ENCODE measurements around the gene ILKAP. TPM values are rescaled to one million over a fixed set of nuclear protein-coding genes. Genes with fewer than 3 reads are reported as not detected.
A peak's percentile ranks its signal among the peaks of the same experiment; 100 is the strongest.

Gene ILKAP
- total RNA-seq, 1 experiment from 2014 or later: 55.4 TPM

GRCh38 chr2:238240757-238241711, 37.5 kb upstream of the ILKAP start:
- peak; percentile 73 for DNase-seq
- intact Hi-C loops (cut with micrococcal nuclease; ENCODE audit: unreplicated experiment): no loop called here
- CTCF ChIA-PET: no interaction called here
- Mint-ChIP-seq H3K27me3 (ENCODE audit: unreplicated experiment) (peaks cover 21% of the 10 kb centered on the region), H3K9me3 (ENCODE audit: low read depth, unreplicated experiment) (no peaks in the 10 kb centered on the region), H3K36me3 (ENCODE audit: insufficient read depth, unreplicated experiment) (peaks cover 19% of the 10 kb centered on the region), H3K4me3 (ENCODE audit: low read depth, unreplicated experiment) (peak overlapping the region; percentile 83), H3K27ac (ENCODE audit: unreplicated experiment) (peak overlapping the region; percentile 0), H3K4me1 (ENCODE audit: low read depth, unreplicated experiment) (peaks cover 8% of the 10 kb centered on the region)
- TF ChIP-seq, protein P1, sequence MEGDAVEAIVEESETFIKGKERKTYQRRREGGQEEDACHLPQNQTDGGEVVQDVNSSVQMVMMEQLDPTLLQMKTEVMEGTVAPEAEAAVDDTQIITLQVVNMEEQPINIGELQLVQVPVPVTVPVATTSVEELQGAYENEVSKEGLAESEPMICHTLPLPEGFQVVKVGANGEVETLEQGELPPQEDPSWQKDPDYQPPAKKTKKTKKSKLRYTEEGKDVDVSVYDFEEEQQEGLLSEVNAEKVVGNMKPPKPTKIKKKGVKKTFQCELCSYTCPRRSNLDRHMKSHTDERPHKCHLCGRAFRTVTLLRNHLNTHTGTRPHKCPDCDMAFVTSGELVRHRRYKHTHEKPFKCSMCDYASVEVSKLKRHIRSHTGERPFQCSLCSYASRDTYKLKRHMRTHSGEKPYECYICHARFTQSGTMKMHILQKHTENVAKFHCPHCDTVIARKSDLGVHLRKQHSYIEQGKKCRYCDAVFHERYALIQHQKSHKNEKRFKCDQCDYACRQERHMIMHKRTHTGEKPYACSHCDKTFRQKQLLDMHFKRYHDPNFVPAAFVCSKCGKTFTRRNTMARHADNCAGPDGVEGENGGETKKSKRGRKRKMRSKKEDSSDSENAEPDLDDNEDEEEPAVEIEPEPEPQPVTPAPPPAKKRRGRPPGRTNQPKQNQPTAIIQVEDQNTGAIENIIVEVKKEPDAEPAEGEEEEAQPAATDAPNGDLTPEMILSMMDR (IDR thresholded peaks at IDR 0.05; ENCODE audit: unreplicated experiment): no peak
- no TSS peak for BruUV-seq (replicated peaks)

DNA sequence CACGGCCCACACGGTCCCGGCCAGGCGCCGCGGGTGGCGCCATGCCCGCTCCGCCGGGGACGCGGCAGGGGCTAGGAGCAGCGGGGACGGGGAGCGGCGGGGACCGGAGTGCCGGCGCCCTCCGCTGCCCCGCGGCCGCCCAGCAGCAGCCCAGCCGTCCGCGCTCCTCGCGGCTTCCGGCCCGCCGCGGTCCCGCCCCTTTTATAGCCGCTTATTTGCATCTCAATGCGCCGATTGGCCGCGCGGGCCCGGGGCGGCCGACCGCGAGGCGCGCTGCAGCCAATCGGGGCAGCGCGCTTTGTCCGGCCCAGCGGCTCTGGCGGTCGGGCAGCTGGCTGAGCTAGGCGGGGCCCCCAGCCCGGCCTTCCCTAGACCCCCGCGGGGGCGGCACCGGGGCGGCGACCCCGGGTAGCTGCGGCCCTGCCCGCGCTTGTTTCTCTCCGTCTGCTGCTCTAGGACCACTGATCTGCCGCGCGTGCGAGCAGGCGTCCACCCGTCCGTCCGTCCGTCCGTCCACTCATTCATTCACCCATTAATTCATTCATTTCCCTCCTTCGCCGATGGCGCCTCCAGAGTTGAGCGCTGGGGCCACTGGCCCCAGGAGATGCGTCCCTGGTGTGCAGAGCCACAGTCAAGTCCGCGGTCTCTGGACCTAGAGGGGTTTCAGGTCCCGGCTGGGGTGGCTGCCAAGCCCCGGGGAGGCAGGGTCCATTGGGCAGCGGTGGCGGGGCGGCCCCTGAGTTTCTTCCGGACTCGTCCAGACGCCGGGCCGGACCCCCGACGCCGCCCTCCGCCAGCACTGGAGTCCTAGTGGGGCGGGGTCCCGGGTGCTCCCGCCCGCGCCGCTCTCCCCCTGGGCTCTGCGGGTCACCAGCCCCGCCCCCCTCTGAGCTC, 36.6 kb upstream of the ILKAP start, which contains the start of gene HES6:
Gene HES6, minus strand, starts transcription at position 176 of the 894 bp plus-strand sequence. Its CDS starts 133 bp downstream, at position 43.
- TF ChIP-seq, protein P1 (IDR thresholded peaks at IDR 0.05; ENCODE audit: unreplicated experiment): no peak
- Mint-ChIP-seq H3K36me3 (ENCODE audit: insufficient read depth, unreplicated experiment) (peaks cover 19% of the 10 kb centered on the region), H3K4me3 (ENCODE audit: low read depth, unreplicated experiment) (peak within 1 kb of the TSS; percentile 83), H3K27me3 (ENCODE audit: unreplicated experiment) (peaks cover 30% of the 10 kb centered on the region), H3K27ac (ENCODE audit: unreplicated experiment) (peak within 1 kb of the TSS; percentile 73), H3K4me1 (ENCODE audit: low read depth, unreplicated experiment) (peaks cover 8% of the 10 kb centered on the region), H3K9me3 (ENCODE audit: low read depth, unreplicated experiment) (no peaks in the 10 kb centered on the region)
- peak; percentile 91 for DNase-seq
- no TSS peak for BruUV-seq (replicated peaks)
- intact Hi-C loops (cut with micrococcal nuclease; ENCODE audit: unreplicated experiment): no loop called here
- CTCF ChIA-PET: no interaction called here

GRCh38 chr2:238239543-238239862, 36.0 kb upstream of the ILKAP start:
- H3K9me3 Mint-ChIP-seq (ENCODE audit: low read depth, unreplicated experiment): no peaks in the 10 kb centered on the region
- intact Hi-C loops (cut with micrococcal nuclease; ENCODE audit: unreplicated experiment): no loop called here
- TF ChIP-seq, protein P1 (IDR thresholded peaks at IDR 0.05; ENCODE audit: unreplicated experiment): no peak
- peak; percentile 30 for DNase-seq
- CTCF ChIA-PET: no interaction called here
- peaks cover 34% of the 10 kb centered on the region for H3K27me3 Mint-ChIP-seq (ENCODE audit: unreplicated experiment)
- BruUV-seq (replicated peaks): no TSS peak
- H3K4me1 Mint-ChIP-seq (ENCODE audit: low read depth, unreplicated experiment): peaks cover 8% of the 10 kb centered on the region
- H3K4me3 Mint-ChIP-seq (ENCODE audit: low read depth, unreplicated experiment): peak overlapping the region; percentile 83
- H3K36me3 Mint-ChIP-seq (ENCODE audit: insufficient read depth, unreplicated experiment): peaks cover 21% of the 10 kb centered on the region
- no peak overlapping the region for H3K27ac Mint-ChIP-seq (ENCODE audit: unreplicated experiment)

DNA sequence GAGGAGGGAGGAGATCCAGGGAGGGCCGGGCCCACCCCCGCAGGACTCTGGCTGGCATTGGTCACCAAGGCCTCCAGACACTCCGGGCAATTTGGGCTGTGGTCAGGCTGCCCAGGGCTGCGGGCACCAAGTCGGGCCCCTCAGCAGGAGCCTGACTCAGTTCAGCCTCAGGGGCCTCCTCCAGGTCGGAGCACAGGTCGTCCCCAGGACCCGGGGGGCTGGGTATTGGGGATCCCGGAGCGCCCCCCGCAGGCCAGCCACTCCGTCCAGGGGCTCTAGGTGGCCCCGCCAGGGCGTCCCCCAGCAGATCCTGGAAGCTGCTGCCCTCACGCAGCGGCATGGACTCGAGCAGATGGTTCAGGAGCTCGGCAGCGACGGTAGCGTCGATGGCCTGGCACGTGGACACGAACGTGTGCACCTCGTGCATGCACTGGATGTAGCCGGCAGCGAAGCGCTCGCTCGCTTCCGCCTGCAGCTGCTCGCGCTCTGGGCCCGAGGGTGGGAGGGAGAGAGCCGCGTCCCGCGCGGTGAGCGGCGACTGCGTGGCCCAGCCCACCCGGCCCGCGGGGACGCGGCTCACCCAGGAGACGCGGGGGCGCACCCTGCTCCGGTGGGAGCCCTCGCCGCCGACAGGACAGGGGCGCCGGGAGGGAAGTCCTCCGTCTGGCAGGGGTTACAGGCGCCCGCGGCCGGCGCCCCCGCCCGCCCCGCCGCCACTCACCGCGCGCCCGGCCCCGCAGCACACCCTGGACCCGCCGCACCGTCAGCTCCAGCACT, 35.5 kb upstream of the ILKAP start:
- Mint-ChIP-seq H3K27me3 (ENCODE audit: unreplicated experiment) (peaks cover 34% of the 10 kb centered on the region), H3K4me1 (ENCODE audit: low read depth, unreplicated experiment) (peaks cover 8% of the 10 kb centered on the region), H3K27ac (ENCODE audit: unreplicated experiment) (no peak overlapping the region), H3K4me3 (ENCODE audit: low read depth, unreplicated experiment) (peak overlapping the region; percentile 83), H3K36me3 (ENCODE audit: insufficient read depth, unreplicated experiment) (peaks cover 25% of the 10 kb centered on the region), H3K9me3 (ENCODE audit: low read depth, unreplicated experiment) (no peaks in the 10 kb centered on the region)
- no TSS peak for BruUV-seq (replicated peaks)
- CTCF ChIA-PET: no interaction called here
- TF ChIP-seq, protein P1 (IDR thresholded peaks at IDR 0.05; ENCODE audit: unreplicated experiment): no peak
- intact Hi-C loops (cut with micrococcal nuclease; ENCODE audit: unreplicated experiment): no loop called here
- DNase-seq: no peak
